Measurements from ENCODE around the gene MCOLN1. TPM values are rescaled to one million over a fixed set of nuclear protein-coding genes. Genes with fewer than 3 reads are reported as not detected.

MCOLN1 gene
- total RNA-seq, 1 experiment from 2014 or later, result 15.7 TPM

DNA sequence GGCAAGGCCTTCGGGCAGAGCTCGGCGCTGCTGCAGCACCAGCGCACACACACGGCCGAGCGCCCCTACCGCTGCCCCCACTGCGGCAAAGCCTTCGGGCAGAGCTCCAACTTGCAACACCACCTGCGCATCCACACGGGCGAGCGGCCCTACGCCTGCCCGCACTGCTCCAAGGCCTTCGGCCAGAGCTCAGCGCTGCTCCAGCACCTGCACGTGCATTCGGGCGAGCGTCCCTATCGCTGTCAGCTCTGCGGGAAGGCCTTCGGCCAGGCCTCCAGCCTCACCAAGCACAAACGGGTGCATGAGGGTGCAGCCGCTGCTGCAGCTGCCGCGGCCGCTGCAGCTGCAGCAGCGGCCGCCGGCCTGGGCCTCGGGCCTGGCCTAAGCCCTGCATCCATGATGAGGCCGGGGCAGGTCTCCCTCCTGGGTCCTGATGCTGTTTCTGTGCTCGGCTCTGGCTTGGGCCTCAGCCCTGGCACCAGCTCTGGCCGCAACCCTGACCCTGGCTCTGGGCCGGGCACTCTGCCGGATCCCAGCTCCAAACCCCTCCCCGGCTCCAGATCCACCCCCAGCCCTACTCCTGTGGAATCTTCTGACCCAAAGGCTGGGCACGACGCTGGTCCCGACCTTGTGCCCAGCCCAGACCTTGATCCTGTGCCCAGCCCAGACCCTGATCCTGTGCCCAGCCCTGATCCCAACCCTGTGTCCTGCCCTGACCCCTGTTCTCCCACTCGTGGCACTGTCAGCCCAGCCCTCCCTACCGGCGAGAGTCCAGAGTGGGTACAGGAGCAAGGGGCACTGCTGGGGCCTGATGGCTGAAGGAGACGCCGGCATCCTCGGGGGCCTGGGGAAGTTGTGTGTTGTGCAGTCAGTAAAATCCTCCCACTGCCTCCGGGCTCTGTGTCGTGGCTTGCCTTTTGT, 2.0 kb upstream of the MCOLN1 start:
- no peak overlapping the region for H3K23ac ChIP-seq (ENCODE audit: insufficient read length, low read depth, low read length)
- H3K27ac ChIP-seq (ENCODE audit: insufficient read length, low read depth, low read length), result no peak overlapping the region
- H3K14ac ChIP-seq (ENCODE audit: insufficient read depth, low read length), result no peak overlapping the region
- H3K56ac ChIP-seq (ENCODE audit: insufficient read length, low read depth, low read length), result no peak overlapping the region
- no peak overlapping the region for H3K4ac ChIP-seq (ENCODE audit: low read depth, low read length)
- H3K18ac ChIP-seq (ENCODE audit: insufficient read length, low read depth, low read length), result no peak overlapping the region
- 0 out of 2 replicates have a peak, but pooled peaks cover 2% of the 10 kb centered on the region for H3K79me2 ChIP-seq (ENCODE audit: insufficient read depth, low read length)
- H4K91ac ChIP-seq (ENCODE audit: insufficient read length, low read depth, low read length), result no peak overlapping the region
- H3K9me3 ChIP-seq (ENCODE audit: control insufficient read depth, low read depth, low read length), result no peaks in the 10 kb centered on the region
- no peak overlapping the region for H3K4me2 ChIP-seq (ENCODE audit: insufficient read depth, insufficient read length, low read length)
- H4K8ac ChIP-seq (replicated peaks; ENCODE audit: insufficient read length, low read depth, low read length), result no peak overlapping the region
- peaks cover 3 to 23% (median 13%) of the 10 kb centered on the region in 3 experiments; a peak in 5 of 7 replicates for H3K36me3 Mint-ChIP-seq (ENCODE audit: insufficient read depth in 1 of 3, low read depth in 3 of 3)
- H2BK12ac ChIP-seq (ENCODE audit: insufficient read length, low read depth, low read length), result no peak overlapping the region
- peaks cover 4% of the 10 kb centered on the region; the same call in 1 of the 2 replicates for H3K4me1 ChIP-seq (ENCODE audit: insufficient read depth, low read length)
- no peak overlapping the region for H3K27ac Mint-ChIP-seq
- no peak overlapping the region for H3K9ac ChIP-seq (ENCODE audit: extremely low read depth, insufficient read length, low read length)
- no peak overlapping the region for H3T11ph ChIP-seq (ENCODE audit: low read length)
- H3K23me2 ChIP-seq (ENCODE audit: insufficient read length, low read depth, low read length, poor library complexity, severe bottlenecking), result peaks cover 21% of the 10 kb centered on the region
- no peak overlapping the region for H2BK15ac ChIP-seq (ENCODE audit: low read depth, low read length)
- no peaks in the 10 kb centered on the region for H4K20me1 ChIP-seq (ENCODE audit: control insufficient read depth, insufficient read depth, insufficient read length)
- no peak overlapping the region for H2AK5ac ChIP-seq (ENCODE audit: insufficient read length, low read length)
- TF ChIP-seq, protein P1, sequence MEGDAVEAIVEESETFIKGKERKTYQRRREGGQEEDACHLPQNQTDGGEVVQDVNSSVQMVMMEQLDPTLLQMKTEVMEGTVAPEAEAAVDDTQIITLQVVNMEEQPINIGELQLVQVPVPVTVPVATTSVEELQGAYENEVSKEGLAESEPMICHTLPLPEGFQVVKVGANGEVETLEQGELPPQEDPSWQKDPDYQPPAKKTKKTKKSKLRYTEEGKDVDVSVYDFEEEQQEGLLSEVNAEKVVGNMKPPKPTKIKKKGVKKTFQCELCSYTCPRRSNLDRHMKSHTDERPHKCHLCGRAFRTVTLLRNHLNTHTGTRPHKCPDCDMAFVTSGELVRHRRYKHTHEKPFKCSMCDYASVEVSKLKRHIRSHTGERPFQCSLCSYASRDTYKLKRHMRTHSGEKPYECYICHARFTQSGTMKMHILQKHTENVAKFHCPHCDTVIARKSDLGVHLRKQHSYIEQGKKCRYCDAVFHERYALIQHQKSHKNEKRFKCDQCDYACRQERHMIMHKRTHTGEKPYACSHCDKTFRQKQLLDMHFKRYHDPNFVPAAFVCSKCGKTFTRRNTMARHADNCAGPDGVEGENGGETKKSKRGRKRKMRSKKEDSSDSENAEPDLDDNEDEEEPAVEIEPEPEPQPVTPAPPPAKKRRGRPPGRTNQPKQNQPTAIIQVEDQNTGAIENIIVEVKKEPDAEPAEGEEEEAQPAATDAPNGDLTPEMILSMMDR (conservative IDR thresholded peaks at IDR 0.05), result no peak
- no peak overlapping the region for H2BK20ac ChIP-seq (ENCODE audit: low read depth, low read length, poor library complexity, severe bottlenecking)
- no peak overlapping the region for H2BK5ac ChIP-seq (ENCODE audit: insufficient read length, low read length)
- no peaks in the 10 kb centered on the region for H3K27me3 ChIP-seq (ENCODE audit: insufficient read depth, low read length)
- no peak overlapping the region for H2BK120ac ChIP-seq (ENCODE audit: low read depth, low read length, poor library complexity, severe bottlenecking)
- DNase-seq, result no peak
- H3K9me3 Mint-ChIP-seq, result no peaks in the 10 kb centered on the region; a peak in 1 of 5 replicates
- WGBS (ENCODE audit: extremely low coverage, insufficient read length, low lambda C conversion rate), result no CpG with 5 or more reads among the region's 51 CpGs
- H2AFZ ChIP-seq (ENCODE audit: low read length), result no peak overlapping the region
- no peaks in the 10 kb centered on the region; the same call in 1 of the 2 replicates for H3K27me3 Mint-ChIP-seq (ENCODE audit: low read depth)
- no peak overlapping the region for H4K5ac ChIP-seq (ENCODE audit: insufficient read length, low read depth, low read length)
- no peaks in the 10 kb centered on the region for H3K79me1 ChIP-seq (ENCODE audit: insufficient read depth, low read depth, low read length, poor library complexity, severe bottlenecking)
- H3K4me1 Mint-ChIP-seq, result peaks cover 15 to 19% of the 10 kb centered on the region in 2 experiments
- no peak overlapping the region; a peak in 1 of 5 replicates for H3K4me3 Mint-ChIP-seq

Data from H9 (cell line).